DOHH2 (cell line): ENCODE data around the gene ILK.

Experiments
- H3F3A ChIP-seq: fragments of 200-600 bp; sonication (generic), shearing (Covaris generic); 2 replicates; pipeline ENCODE4 v1.6.0; 2016; ENCODE audit warnings: antibody characterized with exemption, mild to moderate bottlenecking; ENCODE audit not compliant: control insufficient read depth, insufficient read depth
- H3K27ac ChIP-seq: fragments of 200-600 bp; sonication (generic); 2 replicates; pipeline ENCODE4 v1.5.1; 2014; ENCODE audit warnings: low read depth, mild to moderate bottlenecking, low read length, moderate library complexity
- H3K27me3 ChIP-seq: fragments of 200-600 bp; sonication (generic); 2 replicates; pipeline ENCODE4 v1.6.1; 2014; ENCODE audit warnings: mild to moderate bottlenecking, low read length, mixed read lengths; ENCODE audit not compliant: control insufficient read depth
- H3K36me3 ChIP-seq: fragments of 200-600 bp; sonication (generic); 2 replicates; pipeline ENCODE4 v1.6.1; 2014; ENCODE audit warnings: mild to moderate bottlenecking, low read length, moderate library complexity, mixed read lengths; ENCODE audit not compliant: control insufficient read depth
- H3K4me1 ChIP-seq: fragments of 200-600 bp; sonication (generic); 2 replicates; pipeline ENCODE4 v1.6.1; 2014; ENCODE audit warnings: mild to moderate bottlenecking, low read length, mixed read lengths; ENCODE audit not compliant: control insufficient read depth
- H3K4me2 ChIP-seq: fragments of 200-600 bp; sonication (generic); 2 replicates; pipeline ENCODE4 v1.6.0; 2014; ENCODE audit warnings: mild to moderate bottlenecking, low read length, moderate library complexity
- H3K4me3 ChIP-seq: fragments of 200-600 bp; sonication (generic); 2 replicates; pipeline ENCODE4 v1.5.1; 2014; ENCODE audit warnings: mild to moderate bottlenecking, low read length, mixed read lengths
- H3K79me2 ChIP-seq: fragments of 200-600 bp; sonication (generic); 2 replicates; pipeline ENCODE4 v1.6.1; 2014; ENCODE audit warnings: mild to moderate bottlenecking, low read length, mixed read lengths; ENCODE audit not compliant: control insufficient read depth
- H3K9me2 ChIP-seq: fragments of 200-600 bp; sonication (generic); replicated peaks from 2 replicates; pipeline ENCODE4 v1.6.1; 2014; ENCODE audit warnings: mild to moderate bottlenecking, low read length, mixed read lengths; ENCODE audit not compliant: control insufficient read depth
- H3K9me3 ChIP-seq: fragments of 200-600 bp; sonication (generic); 2 replicates; pipeline ENCODE4 v1.6.1; 2014; ENCODE audit warnings: antibody characterized with exemption, low read length, mixed read lengths; ENCODE audit not compliant: control insufficient read depth, insufficient read depth
- H4K20me1 ChIP-seq: fragments of 200-600 bp; sonication (generic); 2 replicates; pipeline ENCODE4 v1.6.0; 2014; ENCODE audit warnings: low read depth, mild to moderate bottlenecking, antibody characterized with exemption, low read length, moderate library complexity; ENCODE audit not compliant: control insufficient read depth, insufficient read depth
- EZH2phosphoT487 ChIP-seq: fragments of 200-600 bp; sonication (generic); IDR thresholded peaks from 2 replicates; pipeline ENCODE4 v1.6.1; 2017; ENCODE audit warnings: borderline replicate concordance, mild to moderate bottlenecking, antibody characterized with exemption, low read length, moderate library complexity, mixed read lengths
- TF ChIP-seq, protein P1 (sequence below): fragments of 200-600 bp; sonication (generic); IDR thresholded peaks from one replicate; pipeline ENCODE4 v1.5.1; 2014; ENCODE audit warnings: antibody characterized with exemption, mild to moderate bottlenecking, low read depth, low read length; ENCODE audit not compliant: poor library complexity, severe bottlenecking

ILK gene

GRCh38 chr11:6619004-6619745 is 15.6 kb downstream of the ILK start, which contains the start of gene TPP1:
TPP1 (minus strand) TSS chr11:6619422; CDS start chr11:6619400, 22 bp downstream.
- no peak for TF ChIP-seq EZH2phosphoT487
- TF ChIP-seq, protein P1, sequence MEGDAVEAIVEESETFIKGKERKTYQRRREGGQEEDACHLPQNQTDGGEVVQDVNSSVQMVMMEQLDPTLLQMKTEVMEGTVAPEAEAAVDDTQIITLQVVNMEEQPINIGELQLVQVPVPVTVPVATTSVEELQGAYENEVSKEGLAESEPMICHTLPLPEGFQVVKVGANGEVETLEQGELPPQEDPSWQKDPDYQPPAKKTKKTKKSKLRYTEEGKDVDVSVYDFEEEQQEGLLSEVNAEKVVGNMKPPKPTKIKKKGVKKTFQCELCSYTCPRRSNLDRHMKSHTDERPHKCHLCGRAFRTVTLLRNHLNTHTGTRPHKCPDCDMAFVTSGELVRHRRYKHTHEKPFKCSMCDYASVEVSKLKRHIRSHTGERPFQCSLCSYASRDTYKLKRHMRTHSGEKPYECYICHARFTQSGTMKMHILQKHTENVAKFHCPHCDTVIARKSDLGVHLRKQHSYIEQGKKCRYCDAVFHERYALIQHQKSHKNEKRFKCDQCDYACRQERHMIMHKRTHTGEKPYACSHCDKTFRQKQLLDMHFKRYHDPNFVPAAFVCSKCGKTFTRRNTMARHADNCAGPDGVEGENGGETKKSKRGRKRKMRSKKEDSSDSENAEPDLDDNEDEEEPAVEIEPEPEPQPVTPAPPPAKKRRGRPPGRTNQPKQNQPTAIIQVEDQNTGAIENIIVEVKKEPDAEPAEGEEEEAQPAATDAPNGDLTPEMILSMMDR: no peak
- Histone ChIP-seq H3K79me2 (peaks cover 6% of the 10 kb centered on the region), H3K4me3 (peak within 1 kb of the TSS; percentile 87), H3F3A (no peaks in the 10 kb centered on the region), H3K27ac (no peak within 1 kb of the TSS), H3K27me3 (no peaks in the 10 kb centered on the region), H3K4me1 (peaks cover 20% of the 10 kb centered on the region), H3K36me3 (no peaks in the 10 kb centered on the region), H4K20me1 (no peaks in the 10 kb centered on the region), H3K9me2 (no peaks in the 10 kb centered on the region), H3K4me2 (peak within 1 kb of the TSS; percentile 83), H3K9me3 (no peaks in the 10 kb centered on the region)

GRCh38 chr11:6620636-6621035 is 17.1 kb downstream of the ILK start:
- H3K9me2 ChIP-seq: no peaks in the 10 kb centered on the region
- peaks cover 6% of the 10 kb centered on the region for H3K79me2 ChIP-seq
- no peaks in the 10 kb centered on the region for H3K27me3 ChIP-seq
- no peaks in the 10 kb centered on the region for H3K36me3 ChIP-seq
- no peak overlapping the region for H3K4me3 ChIP-seq
- H3K4me2 ChIP-seq: no peak overlapping the region
- no peaks in the 10 kb centered on the region for H3K9me3 ChIP-seq
- H3F3A ChIP-seq: no peaks in the 10 kb centered on the region
- TF ChIP-seq EZH2phosphoT487: no peak
- TF ChIP-seq, protein P1: no peak
- H4K20me1 ChIP-seq: no peaks in the 10 kb centered on the region
- peaks cover 20% of the 10 kb centered on the region for H3K4me1 ChIP-seq
- H3K27ac ChIP-seq: no peak overlapping the region

- no peaks in the 10 kb centered on the region for H4K20me1 ChIP-seq
- TF ChIP-seq EZH2phosphoT487: no peak
- TF ChIP-seq, protein P1: no peak
- no peaks in the 10 kb centered on the region for H3K9me2 ChIP-seq
- no peak overlapping the region for H3K27ac ChIP-seq
- H3K27me3 ChIP-seq: no peaks in the 10 kb centered on the region
- no peaks in the 10 kb centered on the region for H3K36me3 ChIP-seq
- no peaks in the 10 kb centered on the region for H3K9me3 ChIP-seq
- peaks cover 6% of the 10 kb centered on the region for H3K79me2 ChIP-seq
- H3K4me3 ChIP-seq: no peak overlapping the region
- H3K4me2 ChIP-seq: no peak overlapping the region
- no peaks in the 10 kb centered on the region for H3F3A ChIP-seq
- peaks cover 20% of the 10 kb centered on the region for H3K4me1 ChIP-seq
Observed at GRCh38 chr11:6621711-6622211, 18.2 kb downstream of the ILK start.
